ENCODE measurements around the gene NR4A2.

DNA sequence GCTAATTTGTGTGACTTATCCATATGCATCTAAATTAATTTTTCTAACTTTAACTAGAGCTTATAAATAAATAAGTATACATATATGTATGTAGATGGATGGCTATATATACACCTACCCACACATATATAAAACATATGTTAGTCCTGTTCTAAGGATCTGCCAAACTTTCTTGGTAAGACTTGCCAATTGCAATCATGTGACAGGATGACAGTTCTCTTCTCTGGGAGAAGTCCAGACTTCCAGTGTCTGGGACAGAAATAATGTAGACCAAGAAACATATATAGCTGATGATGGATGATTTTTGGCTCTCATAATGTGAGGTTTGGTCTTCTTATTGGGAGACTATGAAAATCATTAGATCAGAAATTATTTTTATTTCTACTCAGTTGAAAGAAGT is 30.6 kb upstream of the NR4A2 start:
- TF ChIP-seq, protein P1, sequence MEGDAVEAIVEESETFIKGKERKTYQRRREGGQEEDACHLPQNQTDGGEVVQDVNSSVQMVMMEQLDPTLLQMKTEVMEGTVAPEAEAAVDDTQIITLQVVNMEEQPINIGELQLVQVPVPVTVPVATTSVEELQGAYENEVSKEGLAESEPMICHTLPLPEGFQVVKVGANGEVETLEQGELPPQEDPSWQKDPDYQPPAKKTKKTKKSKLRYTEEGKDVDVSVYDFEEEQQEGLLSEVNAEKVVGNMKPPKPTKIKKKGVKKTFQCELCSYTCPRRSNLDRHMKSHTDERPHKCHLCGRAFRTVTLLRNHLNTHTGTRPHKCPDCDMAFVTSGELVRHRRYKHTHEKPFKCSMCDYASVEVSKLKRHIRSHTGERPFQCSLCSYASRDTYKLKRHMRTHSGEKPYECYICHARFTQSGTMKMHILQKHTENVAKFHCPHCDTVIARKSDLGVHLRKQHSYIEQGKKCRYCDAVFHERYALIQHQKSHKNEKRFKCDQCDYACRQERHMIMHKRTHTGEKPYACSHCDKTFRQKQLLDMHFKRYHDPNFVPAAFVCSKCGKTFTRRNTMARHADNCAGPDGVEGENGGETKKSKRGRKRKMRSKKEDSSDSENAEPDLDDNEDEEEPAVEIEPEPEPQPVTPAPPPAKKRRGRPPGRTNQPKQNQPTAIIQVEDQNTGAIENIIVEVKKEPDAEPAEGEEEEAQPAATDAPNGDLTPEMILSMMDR (conservative IDR thresholded peaks at IDR 0.05; ENCODE audit: low read length), result no peak
- no peak for TF ChIP-seq EZH2phosphoT487 (IDR thresholded peaks at IDR 0.05; ENCODE audit: borderline replicate concordance, low read depth, low read length)
